GM18505 (cell line): ENCODE data around the gene GBF1.

Experiments used
- ATAC-seq: cut with Tn5 transposase; IDR thresholded peaks from one replicate; pipeline ENCODE4 v1.9.1; 2021; ENCODE audit not compliant: unreplicated experiment
- POLR2A ChIP-seq: IDR thresholded peaks from 4 replicates; pipeline ENCODE4 v1.6.1; 2011; ENCODE audit warnings: borderline replicate concordance; ENCODE audit not compliant: insufficient read depth, insufficient read length; ENCODE audit errors: extremely low read depth

The GBF1 gene

GRCh38 chr10:102419269-102420180 lies 174.2 kb downstream of the GBF1 start:
- no peak for TF ChIP-seq POLR2A
- no peak for ATAC-seq

GRCh38 chr10:102420181-102420713 lies 174.9 kb downstream of the GBF1 start:
- no peak for TF ChIP-seq POLR2A
- no peak for ATAC-seq

GRCh38 chr10:102420714-102421506 lies 175.6 kb downstream of the GBF1 start, which contains the start of gene FBXL15:
Gene FBXL15, plus strand, starts transcription at chr10:102420836. Its CDS starts 294 bp downstream, at chr10:102421130.
- TF ChIP-seq POLR2A = peak; percentile 71
- ATAC-seq = peak; percentile 61

GRCh38 chr10:102421507-102421756 lies 176.1 kb downstream of the GBF1 start:
- no peak for ATAC-seq
- TF ChIP-seq POLR2A = no peak

GRCh38 chr10:102421757-102422512 lies 176.6 kb downstream of the GBF1 start:
- ATAC-seq = peak; percentile 5
- peak; percentile 38 for TF ChIP-seq POLR2A

- no peak for ATAC-seq
- TF ChIP-seq POLR2A = no peak
Observed at GRCh38 chr10:102422545-102423129, 177.3 kb downstream of the GBF1 start.

GRCh38 chr10:102423372-102423968 lies 178.1 kb downstream of the GBF1 start:
- no peak for TF ChIP-seq POLR2A
- ATAC-seq = no peak

- no peak for TF ChIP-seq POLR2A
- no peak for ATAC-seq
Observed at GRCh38 chr10:102424145-102424544, 178.8 kb downstream of the GBF1 start.

- no peak for TF ChIP-seq POLR2A
- no peak for ATAC-seq
Observed at GRCh38 chr10:102424916-102425315, 179.6 kb downstream of the GBF1 start.

- no peak for TF ChIP-seq POLR2A
Observed at GRCh38 chr10:102425444-102425843, 180.1 kb downstream of the GBF1 start.

GRCh38 chr10:102426803-102427287 lies 181.5 kb downstream of the GBF1 start:
- TF ChIP-seq POLR2A = no peak

More at GRCh38 chr10:102425444-102425843, 180.1 kb downstream of the GBF1 start:
- ATAC-seq = no peak

GRCh38 chr10:102429468-102429867 lies 184.1 kb downstream of the GBF1 start:
- ATAC-seq = no peak
- TF ChIP-seq POLR2A = no peak

More at GRCh38 chr10:102426803-102427287, 181.5 kb downstream of the GBF1 start:
- no peak for ATAC-seq
